Sciatic nerve (tissue), 2 donors: Measurements from ENCODE around the gene RAB24. TPM values are rescaled to one million over a fixed set of nuclear protein-coding genes. Genes with fewer than 3 reads are reported as not detected.
"Not testable (repeated sequence)": the region's sequence is repeated elsewhere in the genome, so short reads cannot be mapped to it uniquely, and the experiment has no call there.

Experiments
- ATAC-seq: fragments of 200-7000 bp; cut with Tn5 transposase; one replicate; pipeline ENCODE4 v1.9.1; 2020; ENCODE audit warnings: mild to moderate bottlenecking, moderate library complexity
- DNase-seq: peaks from one replicate; pipeline ENCODE4 v3.0.0-alpha.2; 2020; ENCODE audit warnings: low spot score
- intact Hi-C: fragments of 100-400 bp; cut with DNase I; formaldehyde crosslinking; loops from one replicate; pipeline ENCODE4 v1.14.2; 2022
- total RNA-seq: library from RNA; stranded (reverse); fragmentation: NEBNext Ultra II Directional; extraction: Animal tissue kit (Norgen Biotek cat#: 25700); gene quantifications from one replicate; pipeline ENCODE4 v1.2.1, GENCODE V29; 2021
- donor health status: DM: no; HTN: no; CAD: no.
- donor health status: DM: no; HTN: no; CAD: no.

RAB24 gene
- total RNA-seq, 1 donor from 2014 or later, result 24.4 TPM

DNA sequence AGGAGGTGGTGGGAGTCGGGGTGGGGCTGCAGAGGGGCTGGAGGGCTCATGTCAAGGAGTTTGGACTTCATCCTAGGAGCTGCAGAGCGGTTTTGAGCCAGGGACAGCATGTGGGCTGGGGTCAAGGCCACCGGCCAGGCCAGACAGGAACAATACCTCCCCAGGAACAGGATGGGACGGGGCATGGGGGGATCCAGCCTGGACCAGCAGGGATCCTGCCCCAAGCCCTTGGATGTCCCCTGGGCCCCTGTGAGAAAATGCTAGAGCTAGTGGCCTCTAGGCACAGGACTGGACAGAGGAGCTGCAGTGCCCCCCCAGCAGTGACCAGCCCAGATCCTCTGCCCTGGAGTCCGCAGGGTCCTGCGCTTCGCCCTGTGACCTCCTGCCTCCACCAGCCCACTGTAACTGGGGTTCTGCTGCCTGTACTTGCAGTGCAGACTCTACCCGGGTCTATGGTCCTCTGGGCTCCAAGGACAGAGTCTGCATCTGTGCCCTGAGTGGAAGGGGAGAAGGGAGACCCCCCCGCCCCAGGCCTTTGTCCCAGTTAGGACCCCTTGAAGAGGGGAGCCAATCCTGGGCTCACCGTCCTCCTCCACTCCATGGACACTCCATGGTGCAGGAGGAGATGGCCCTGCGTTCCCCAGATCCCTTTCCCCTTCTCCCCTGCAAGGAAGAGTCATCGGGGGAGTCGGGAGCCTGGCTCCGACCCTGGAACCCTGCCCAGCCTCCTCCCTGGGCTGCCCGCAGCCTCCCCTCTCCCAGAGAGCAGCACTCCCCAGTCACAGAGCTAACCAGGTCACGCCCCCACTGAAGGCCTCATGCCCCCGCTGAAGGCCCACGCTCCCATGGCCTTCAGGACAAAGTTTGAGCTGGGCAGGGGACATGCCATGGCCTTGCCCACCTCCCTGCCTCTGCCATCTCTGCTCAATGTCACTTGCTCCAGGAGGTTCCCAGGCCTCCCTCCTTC is 11.1 kb upstream of the RAB24 start:
- ATAC-seq (no peak), DNase-seq (peak; percentile 52)
- intact Hi-C loops, result no loop called here

- ATAC-seq, result no peak
- intact Hi-C loops, result no loop called here
- peak; percentile 51 for DNase-seq
Observed at GRCh38 chr5:177313561-177314259, 10.2 kb upstream of the RAB24 start.

DNA sequence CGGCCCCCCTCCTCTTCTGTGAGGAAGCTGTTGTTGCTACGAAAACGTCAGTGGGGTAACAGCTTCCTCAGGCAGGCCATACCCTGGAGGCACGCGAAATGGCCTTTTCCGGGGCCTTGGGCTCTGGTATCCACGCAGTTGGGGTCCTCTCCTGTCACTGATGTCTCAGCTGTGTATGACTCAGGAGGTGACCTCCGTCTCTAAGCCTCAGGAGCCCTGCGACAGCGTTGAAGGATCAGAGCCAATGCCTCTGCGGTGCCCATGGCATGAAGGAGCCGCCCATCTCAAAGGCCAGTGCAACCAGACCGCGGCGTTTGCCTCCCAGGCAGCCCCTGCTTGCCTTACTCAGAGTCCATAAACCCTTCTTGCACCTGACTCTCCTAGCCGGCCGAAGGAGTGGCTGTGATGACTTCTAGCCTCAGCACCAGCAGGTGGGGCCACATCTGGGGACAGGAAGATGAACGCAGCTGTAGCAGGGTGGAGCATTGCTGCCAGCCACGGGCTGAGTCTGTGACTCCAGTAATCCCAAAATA is 9.2 kb upstream of the RAB24 start:
- intact Hi-C loops, result no loop called here
- ATAC-seq (peak; percentile 2), DNase-seq (peak; percentile 52)

GRCh38 chr5:177311723-177312648 is 8.5 kb upstream of the RAB24 start, which contains the start of gene MXD3:
Gene MXD3 (minus strand): TSS chr5:177311898. CDS start chr5:177311830, 68 bp downstream.
- intact Hi-C loops, result no loop called here
- ATAC-seq (peak; percentile 97), DNase-seq (peak; percentile 97)

- DNase-seq (peak; percentile 65), ATAC-seq (no peak)
- intact Hi-C loops, result no loop called here
Observed at GRCh38 chr5:177311392-177311722, 7.8 kb upstream of the RAB24 start.

GRCh38 chr5:177310757-177311391 is 7.4 kb upstream of the RAB24 start:
- DNase-seq, result peak; percentile 48
- no peak for ATAC-seq
- intact Hi-C loops, result no loop called here

DNA sequence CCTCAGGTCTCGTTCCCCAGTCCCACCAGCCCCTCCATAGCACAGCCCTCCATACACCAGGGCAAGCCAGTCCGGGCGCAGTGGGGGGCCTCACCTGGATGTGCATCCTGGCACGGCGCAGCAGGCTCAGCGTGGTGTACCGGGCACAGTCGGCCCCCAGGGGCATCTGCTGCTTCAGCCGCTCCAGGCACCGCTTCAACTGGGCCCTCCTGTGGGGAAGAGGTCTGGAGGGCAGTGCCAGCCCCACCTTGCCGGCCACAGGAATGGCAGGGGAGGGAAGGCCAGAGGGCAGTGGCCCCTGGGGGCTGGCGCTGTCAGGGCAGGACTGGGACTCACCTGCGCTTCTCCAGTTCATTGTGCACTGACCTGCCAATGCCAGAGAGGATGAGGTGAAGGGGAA is 6.8 kb upstream of the RAB24 start:
- intact Hi-C loops, result no loop called here
- no peak for ATAC-seq
- DNase-seq, result peak; percentile 63

DNA sequence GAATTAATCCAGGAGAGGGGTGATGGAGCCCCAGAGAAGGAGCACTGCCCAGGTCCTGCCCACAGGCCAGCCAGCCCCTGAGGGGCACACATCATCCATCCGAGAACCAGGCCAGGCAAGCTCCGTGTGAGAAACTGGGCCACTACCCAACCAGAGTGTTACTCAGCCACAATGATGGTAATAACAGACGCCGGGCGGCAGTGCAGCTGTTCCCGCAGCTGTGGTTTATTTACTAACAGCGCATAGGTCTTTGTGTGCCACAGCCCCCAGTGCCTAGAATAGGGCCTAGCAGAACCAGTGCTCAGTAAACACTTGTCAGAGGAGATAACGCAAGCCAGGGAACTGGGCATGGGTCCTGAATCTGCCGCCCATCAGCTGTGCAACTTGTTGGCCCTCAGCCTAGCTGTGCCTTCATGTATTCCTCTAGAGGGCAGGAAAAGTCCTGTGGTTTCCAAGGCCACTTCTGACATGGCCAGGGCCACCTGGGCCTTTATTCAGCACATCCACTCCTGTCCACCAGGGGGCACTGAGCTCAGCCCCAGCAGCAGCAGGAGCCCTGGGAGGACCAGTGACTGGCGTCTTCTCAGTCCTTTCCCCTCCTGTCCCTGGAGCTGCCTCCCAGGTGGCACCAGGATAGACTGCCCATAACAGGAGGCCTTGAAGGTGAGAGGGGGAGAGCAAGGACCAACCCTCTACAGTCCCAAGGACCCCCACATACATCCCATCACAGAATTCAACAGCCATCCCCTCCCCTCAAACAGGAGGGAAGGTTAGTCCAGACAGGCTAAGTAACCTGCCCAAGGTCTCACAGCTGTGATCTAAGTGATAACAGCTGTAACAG is 6.1 kb upstream of the RAB24 start:
- DNase-seq, result no peak
- intact Hi-C loops, result no loop called here
- ATAC-seq, result no peak

- no peak for ATAC-seq
- no peak for DNase-seq
- intact Hi-C loops, result no loop called here
Observed at GRCh38 chr5:177308740-177309139, 5.2 kb upstream of the RAB24 start.

GRCh38 chr5:177307544-177308363 is 4.2 kb upstream of the RAB24 start:
- intact Hi-C loops, result no loop called here
- ATAC-seq (no peak), DNase-seq (no peak)

GRCh38 chr5:177306674-177307543 is 3.4 kb upstream of the RAB24 start:
- no peak for DNase-seq
- ATAC-seq, result no peak
- intact Hi-C loops, result no loop called here

DNA sequence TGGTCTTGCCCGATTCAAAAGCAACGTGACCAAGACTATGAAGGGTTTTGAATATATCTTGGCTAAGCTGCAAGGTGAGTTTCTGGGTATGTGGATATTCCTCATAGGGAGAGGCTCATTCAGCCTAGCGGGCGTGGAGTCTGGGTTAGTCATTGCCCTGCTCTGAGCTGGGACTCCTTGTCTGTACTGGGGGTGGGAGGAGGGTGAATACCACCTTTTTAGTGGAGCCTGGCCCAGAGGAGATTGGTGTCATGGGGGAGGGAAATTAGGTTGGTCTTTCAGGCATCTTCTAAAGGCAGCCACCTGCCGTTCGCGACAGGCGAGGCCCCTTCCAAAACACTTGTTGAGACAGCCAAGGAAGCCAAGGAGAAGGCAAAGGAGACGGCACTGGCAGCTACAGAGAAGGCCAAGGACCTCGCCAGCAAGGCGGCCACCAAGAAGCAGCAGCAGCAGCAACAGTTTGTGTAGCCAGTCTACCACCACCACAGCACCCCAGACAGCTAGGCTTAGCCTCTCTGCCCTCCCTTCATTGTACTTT is 2.7 kb upstream of the RAB24 start:
- DNase-seq, intact Hi-C loops, ATAC-seq: not testable (repeated sequence)

DNA sequence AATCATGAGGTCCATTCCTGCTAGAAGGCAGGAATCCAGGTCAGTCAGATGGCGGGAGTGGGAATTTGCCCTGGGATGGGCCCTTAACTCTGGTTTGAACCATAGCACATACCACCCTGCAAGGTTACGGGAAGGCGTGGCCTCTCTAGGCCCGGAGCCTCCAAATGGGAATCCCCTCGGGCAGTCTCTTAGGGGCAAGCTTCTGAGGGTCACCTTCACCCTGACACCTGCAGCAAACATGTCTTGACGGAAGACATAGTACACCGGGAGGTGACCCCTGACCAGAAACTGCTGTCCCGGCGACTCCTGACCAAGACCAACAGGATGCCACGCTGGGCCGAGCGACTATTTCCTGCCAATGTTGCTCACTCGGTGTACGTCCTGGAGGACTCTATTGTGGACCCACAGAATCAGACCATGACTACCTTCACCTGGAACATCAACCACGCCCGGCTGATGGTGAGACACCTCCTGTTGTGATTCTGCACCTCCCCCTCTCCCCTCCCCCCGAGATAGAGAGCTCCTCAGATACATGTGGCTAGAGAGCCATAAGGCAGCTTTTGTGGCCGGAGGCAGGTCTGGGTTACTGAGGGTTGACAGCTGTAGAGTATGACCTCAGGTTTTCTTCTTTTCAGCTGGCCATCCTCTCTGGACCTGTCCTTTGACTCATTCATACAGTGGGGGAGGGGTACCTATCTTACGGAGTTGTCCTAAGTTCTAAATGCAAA is 1.0 kb upstream of the RAB24 start:
- intact Hi-C loops, result loop anchor here (5.0 kb wide), 1 partner anchor 177 kb away; no protein-coding TSS in a partner anchor
- DNase-seq (no peak), ATAC-seq (no peak)

DNA sequence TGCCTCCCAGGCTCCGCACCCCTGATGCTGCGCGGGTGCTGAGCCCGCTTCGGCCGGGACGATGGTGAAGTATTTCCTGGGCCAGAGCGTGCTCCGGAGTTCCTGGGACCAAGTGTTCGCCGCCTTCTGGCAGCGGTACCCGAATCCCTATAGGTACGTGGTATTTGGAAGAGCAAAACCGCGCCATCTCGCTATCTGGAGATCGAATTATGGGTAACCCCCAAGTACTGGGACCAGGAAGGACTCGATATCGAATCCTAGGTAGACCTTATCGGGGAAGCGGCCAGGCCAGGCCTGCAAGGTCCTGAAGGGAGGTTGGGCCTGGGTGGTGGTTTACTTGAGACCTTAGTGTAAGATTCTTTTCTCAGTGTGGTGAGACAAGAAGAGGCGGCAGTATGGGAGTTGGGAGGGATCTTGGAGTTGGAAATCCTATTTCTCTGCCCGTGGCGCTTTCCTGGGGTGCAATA is 439 bp upstream of the RAB24 start:
- intact Hi-C loops, result loop anchor here (5.0 kb wide), 1 partner anchor 177 kb away; no protein-coding TSS in a partner anchor
- ATAC-seq (no peak), DNase-seq (no peak)
